Activated T-cell treated with anti-CD3 and anti-CD28 coated beads, Interleukin-2, amount 50 U/mL, for 48 hours (primary cell): ENCODE results near the gene XRCC2.
"Not testable (repeated sequence)": the region's sequence is repeated elsewhere in the genome, so short reads cannot be mapped to it uniquely, and the experiment has no call there.

ENCODE experiments used
- DNase-seq, 2 experiments: peaks; one replicate each; pipeline ENCODE4 v3.0.0-alpha.2; 2020

The XRCC2 gene

GRCh38 chr7:152663931-152664330 lies 12.0 kb downstream of the XRCC2 start:
- no peak for DNase-seq

DNA sequence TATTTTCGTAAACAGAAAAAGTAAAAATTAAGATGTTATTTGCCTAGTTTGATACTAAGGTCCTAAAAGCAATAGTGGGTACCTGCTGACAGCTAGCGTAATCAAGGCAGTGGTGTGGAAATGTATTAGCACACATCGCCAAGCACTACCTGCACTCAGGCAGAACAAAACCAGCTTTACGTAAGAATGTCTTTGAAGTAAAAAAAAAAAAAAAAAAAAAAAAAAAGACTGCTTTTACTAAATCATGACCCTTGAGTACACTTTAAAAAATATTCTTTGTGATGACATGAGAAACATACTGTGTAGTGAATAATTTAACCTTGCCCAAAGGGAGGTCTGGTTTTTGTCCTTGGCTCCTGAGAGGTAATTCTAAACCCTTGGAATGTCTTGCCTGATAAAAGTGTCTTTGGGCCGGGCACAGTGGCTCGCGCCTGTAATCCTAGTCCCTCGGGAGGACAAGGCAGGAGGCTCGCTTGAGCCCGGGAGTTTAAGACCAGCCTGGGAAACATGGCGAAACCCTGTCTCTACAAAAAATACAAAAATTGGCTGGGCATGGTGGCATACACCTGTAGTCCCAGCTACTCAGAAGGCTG lies 12.7 kb downstream of the XRCC2 start:
- DNase-seq: no peak

DNA sequence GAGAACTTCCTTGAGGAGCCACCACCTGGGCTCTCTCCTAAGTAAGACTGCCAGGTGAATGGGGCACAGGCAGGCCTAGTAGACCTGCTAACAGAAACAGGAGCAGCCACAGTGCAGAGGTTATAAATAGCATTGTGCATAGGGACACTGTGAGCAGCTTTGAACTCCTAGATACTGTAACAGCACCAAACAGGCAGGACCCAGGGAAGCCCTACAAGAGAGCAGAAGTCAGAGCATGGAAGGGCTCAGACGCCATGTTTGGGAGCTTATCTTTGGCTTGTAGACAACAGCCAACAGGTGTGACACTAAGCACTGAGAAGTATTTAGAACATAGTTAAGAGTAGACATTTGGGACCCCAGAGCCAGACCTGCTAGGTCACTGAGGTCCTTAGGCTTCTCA lies 14.5 kb downstream of the XRCC2 start:
- no peak for DNase-seq

GRCh38 chr7:152660021-152660420 lies 15.9 kb downstream of the XRCC2 start:
- no peak for DNase-seq

GRCh38 chr7:152654971-152655370 lies 21.0 kb downstream of the XRCC2 start:
- DNase-seq: no peak

DNA sequence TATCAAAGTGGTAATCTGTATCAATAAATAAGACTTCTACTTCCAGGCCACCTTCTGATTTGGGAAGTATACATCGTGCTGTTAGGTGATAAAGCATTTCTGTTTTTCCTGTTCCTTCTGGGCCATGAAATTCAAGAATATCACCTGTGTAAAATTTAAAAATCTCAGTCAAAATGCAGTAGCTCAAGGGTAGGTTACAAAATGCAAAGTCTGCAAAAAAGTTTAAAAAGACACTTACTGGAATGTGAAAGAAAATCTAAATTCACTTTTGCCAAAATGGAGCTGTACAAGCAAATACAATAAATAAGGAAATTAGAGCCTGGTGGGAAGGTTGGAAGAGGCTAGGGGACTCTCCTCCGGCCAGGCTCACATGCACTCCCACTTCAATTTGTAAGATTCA lies 26.7 kb downstream of the XRCC2 start:
- no peak for DNase-seq

DNA sequence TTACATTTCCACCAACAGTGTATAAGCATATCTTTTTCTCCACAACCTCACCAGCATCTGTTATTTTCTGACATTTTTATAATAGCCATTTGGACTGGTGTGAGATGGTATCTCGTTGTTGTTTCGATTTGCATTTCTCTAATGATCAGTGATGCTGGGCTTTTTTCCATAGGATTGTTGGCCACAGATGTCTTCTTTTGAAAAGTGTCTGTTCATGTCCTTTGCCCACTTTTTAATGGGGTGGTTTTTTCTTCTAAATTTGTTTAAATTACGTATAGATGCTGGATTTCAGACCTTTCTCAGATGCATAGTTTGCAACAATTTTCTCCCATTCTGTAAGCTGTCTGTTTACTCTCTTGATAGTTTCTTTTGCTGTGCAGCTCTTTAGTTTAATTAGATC lies 28.9 kb downstream of the XRCC2 start:
- no peak for DNase-seq

DNA sequence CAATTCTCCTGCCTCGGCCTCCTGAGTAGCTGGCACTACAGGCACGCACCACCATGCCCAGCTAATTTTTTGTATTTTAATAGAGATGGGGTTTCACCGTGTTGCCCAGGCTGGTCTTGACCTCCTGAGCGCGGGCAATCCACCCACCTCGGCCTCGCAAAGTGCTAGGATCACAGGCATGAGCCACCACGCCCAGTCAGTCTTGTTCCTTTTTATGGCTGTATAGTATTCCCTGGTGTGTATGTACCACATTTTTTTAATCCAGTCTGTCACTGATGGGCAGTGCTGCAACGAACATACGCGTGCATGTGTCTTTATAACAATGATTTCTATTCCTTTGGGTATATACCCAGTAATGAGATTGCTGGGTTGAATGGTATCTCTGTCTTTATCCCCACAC lies 29.4 kb downstream of the XRCC2 start:
- DNase-seq: not testable (repeated sequence)

DNA sequence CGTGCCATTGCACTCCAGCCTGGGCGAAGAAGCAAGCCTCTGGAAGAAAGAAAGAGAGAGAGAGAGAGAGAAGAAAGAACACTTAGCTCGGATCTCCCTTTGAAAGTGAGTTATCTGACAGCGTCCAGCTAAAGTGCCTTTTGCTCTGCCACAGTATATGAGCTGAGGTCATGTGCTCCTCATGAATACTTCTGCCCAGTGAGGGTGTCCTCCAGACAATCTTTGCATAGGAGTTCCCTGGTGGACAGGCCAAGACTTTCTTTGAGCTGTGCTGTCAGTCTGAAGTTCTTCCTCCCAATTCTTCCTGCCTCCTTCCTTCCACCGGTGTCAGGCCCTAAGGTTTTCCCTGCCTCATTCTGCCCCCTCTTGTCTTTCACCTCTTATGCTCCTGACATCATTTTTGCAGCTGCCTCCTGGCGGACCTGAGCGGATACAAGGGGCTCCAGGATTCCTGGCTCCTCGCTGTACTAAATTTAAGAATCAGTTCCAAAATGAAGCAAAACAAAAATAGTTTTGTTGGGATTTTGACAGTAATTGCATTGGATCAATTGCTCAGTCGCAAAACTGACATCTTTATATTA lies 31.9 kb downstream of the XRCC2 start:
- DNase-seq: no peak

DNA sequence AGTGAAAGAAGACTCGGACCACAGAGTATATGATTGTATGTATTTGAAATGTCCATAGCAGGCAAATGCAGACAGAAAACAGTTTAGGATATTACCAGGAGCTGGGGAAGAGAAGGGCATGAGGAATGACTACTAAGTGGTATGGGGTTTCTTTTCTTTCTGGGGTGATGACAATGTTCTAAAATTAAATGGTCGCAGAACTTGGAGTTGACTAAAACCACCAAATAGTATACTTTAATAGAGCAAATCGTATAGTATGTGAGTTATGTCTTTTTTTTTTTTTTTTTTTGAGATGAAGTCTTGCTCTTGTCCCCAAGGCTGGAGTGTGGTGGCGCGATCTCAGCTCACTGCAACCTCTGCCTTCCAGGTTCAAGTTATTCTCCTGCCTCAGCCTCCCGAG lies 34.6 kb downstream of the XRCC2 start:
- no peak for DNase-seq

GRCh38 chr7:152640829-152641228 lies 35.1 kb downstream of the XRCC2 start:
- DNase-seq: no peak

- no peak for DNase-seq
Observed at GRCh38 chr7:152637920-152638580, 37.9 kb downstream of the XRCC2 start.

- DNase-seq: no peak
Observed at GRCh38 chr7:152637161-152637560, 38.8 kb downstream of the XRCC2 start.

DNA sequence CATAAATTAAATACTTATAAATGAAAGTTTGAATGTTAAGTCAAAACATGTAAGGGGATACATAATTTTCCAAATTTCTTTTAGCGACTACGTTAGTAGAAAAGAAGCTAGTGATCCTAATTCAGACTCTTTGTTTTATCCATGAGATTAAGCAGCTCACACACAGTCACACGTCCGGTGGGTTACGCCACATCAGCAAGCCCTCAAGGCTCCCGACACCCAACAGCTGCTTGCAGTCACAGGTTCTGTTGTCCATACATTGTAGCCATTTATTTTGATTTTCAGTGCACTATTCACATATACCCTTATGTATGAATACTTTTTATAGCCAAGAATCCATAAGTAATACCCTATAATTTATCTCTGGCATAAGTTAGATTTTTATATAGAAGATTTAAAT lies 39.5 kb downstream of the XRCC2 start:
- no peak for DNase-seq

DNA sequence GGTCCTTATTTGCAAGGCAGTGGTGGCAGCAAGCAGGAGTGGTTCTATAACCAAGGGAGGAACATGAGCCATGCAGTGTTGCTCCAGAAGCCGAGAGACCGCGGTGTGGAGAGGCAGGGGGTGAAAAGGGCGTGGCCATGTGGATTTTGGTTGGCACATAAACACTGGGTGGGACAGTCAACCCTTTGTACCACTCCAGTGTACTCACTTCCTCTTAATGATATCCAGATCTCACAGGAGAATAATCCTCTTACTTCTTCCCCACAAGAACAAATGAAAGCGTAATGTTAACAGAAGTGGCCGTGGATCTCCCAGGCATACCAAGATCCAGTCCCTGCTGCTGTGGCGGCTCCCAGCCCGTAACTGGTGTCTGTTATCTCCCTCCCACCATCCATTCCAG lies 42.4 kb downstream of the XRCC2 start:
- DNase-seq: no peak

DNA sequence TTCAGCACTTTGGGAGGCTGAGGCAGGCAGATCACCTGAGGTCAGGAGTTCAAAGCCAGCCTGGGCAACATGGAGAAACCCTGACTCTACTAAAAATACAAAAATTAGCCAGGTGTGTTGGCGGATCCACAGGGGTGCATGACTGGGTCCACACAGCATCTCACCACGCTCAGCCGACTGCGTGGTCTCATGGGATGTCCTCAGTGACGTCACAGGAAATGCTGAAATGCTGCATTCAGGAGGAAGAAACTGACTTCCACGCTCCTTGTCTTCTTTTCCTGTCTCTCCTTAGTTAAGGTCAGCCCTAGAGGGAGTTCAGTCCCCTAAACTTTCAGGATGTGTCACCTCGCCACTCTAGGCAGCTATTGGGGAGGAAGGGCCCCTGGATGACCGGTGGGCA lies 42.9 kb downstream of the XRCC2 start:
- no peak for DNase-seq

DNA sequence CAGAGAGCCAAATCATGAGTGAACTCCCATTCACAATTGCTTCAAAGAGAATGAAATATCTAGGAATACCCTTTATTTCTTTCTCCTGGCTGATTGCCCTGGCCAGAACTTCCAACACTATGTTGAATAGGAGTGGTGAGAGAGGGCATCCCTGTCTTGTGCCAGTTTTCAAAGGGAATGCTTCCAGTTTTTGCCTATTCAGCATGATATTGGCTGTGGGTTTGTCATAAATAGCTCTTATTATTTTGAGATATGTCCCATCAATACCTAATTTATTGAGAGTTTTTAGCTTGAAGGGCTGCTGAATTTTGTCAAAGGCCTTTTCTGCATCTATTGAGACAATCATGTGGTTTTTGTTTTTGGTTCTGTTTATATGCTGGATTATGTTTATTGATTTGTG lies 47.2 kb downstream of the XRCC2 start:
- not testable (repeated sequence) for DNase-seq

DNA sequence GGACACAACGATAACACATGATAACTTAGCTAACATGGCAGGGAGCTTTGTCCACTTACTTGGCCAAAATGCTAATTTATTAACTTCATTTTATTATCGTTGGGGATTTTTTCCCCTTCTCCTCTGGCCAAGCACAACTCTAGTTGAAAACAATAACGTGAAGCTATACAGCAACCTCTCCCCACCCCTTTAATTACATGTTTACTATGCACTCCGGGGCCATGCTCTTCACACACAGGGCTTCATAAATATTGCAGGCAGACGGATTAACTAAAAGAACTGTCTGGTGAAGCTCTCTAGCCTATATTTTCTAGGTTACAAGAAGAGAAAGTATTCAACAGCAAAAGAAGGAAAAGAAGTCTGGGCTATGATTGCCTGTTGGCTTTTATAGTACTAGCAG lies 51.7 kb downstream of the XRCC2 start:
- DNase-seq: no peak

DNA sequence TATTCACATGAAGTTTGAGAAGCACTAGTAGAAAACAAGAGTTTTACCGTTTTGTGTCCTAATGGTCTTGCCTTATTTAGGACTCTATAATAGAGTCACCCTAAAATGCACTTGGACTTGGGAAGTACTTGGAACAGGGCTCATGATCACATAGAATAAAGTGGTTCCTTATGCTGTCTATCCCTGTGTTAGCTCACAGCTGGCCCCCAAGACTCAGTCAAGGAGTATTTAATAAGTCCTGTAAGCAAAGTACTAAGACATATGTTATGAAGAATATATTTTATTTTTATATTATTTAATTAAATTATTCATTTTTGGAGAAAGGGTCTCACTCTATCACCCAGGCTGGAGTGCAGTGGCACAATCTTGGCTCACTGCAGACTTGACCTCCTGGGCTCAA lies 54.5 kb downstream of the XRCC2 start:
- no peak for DNase-seq

DNA sequence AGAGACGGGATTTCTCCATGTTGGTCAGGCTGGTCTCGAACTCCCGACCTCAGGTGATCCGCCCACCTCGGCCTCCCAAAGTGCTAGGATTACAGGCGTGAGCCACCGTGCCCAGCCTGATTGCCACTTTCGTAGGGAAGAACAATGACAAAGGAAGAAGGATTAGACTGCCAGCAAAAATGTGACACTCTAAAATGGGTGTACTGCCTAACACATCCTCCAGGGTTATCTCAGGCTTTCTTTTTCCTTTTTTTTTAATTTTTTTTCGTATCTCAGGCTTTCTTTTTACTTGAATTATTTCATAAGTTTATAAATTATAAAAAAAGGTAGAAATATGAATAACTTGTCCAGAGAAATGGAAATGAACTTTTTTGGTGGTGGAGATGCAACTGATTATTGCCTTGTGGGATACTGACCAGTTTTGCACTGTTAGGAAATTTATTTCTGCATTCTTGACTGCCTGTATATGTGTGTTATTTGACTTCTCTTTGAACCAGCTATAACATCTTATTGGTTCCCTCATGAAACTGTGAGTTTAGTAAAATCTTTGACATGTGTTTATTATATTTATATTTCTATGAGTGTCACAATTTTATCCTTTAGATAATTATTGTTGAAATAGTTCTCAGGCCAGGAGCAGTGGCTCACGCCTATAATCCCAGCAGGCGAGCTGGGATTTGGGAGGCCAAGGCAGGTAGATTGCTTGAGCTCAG lies 56.8 kb downstream of the XRCC2 start:
- no peak for DNase-seq

GRCh38 chr7:152618427-152618826 lies 57.5 kb downstream of the XRCC2 start:
- DNase-seq: no peak

GRCh38 chr7:152617056-152617455 lies 58.9 kb downstream of the XRCC2 start:
- no peak for DNase-seq

- DNase-seq: no peak
Observed at GRCh38 chr7:152615031-152615741, 60.8 kb downstream of the XRCC2 start.
